ENCODE results near the gene RUNX1. TPM values are rescaled to one million over a fixed set of nuclear protein-coding genes. Genes with fewer than 3 reads are reported as not detected.

Gene RUNX1
- total RNA-seq, 1 donor from 2014 or later = 23.9 TPM

DNA sequence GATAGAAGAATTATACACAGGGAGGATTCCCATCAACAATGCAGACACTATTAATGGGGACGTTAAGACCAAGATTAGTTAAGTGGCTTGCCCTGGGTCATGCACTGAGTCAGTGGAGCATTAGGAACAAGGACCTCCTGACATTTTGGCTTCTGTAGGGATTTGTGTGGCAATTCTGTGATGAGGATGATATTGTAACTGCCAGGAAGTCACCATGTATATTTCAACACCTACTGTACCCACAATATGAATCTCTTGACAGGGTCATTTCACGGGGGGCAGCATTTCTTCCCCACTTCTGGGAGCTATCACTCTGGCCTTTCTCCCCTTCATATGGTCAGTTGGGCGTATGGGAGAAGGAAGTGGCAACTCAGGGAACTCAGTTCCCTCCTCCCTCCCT is 134.9 kb downstream of the RUNX1 start:
- no peaks in the 10 kb centered on the region for H3K36me3 Mint-ChIP-seq (ENCODE audit: unreplicated experiment)
- H3K9me3 Mint-ChIP-seq (ENCODE audit: unreplicated experiment) = no peaks in the 10 kb centered on the region
- peaks cover 2% of the 10 kb centered on the region for H3K27me3 Mint-ChIP-seq (ENCODE audit: unreplicated experiment)
- H3K4me3 Mint-ChIP-seq (ENCODE audit: unreplicated experiment) = no peak overlapping the region
- DNase-seq (ENCODE audit: extremely low spot score, unreplicated experiment) = no peak
- TF ChIP-seq, protein P1, sequence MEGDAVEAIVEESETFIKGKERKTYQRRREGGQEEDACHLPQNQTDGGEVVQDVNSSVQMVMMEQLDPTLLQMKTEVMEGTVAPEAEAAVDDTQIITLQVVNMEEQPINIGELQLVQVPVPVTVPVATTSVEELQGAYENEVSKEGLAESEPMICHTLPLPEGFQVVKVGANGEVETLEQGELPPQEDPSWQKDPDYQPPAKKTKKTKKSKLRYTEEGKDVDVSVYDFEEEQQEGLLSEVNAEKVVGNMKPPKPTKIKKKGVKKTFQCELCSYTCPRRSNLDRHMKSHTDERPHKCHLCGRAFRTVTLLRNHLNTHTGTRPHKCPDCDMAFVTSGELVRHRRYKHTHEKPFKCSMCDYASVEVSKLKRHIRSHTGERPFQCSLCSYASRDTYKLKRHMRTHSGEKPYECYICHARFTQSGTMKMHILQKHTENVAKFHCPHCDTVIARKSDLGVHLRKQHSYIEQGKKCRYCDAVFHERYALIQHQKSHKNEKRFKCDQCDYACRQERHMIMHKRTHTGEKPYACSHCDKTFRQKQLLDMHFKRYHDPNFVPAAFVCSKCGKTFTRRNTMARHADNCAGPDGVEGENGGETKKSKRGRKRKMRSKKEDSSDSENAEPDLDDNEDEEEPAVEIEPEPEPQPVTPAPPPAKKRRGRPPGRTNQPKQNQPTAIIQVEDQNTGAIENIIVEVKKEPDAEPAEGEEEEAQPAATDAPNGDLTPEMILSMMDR (IDR thresholded peaks at IDR 0.05) = no peak
- peaks cover 26% of the 10 kb centered on the region for H3K4me1 Mint-ChIP-seq (ENCODE audit: unreplicated experiment)
- H3K27ac Mint-ChIP-seq (ENCODE audit: unreplicated experiment) = no peak overlapping the region

DNA sequence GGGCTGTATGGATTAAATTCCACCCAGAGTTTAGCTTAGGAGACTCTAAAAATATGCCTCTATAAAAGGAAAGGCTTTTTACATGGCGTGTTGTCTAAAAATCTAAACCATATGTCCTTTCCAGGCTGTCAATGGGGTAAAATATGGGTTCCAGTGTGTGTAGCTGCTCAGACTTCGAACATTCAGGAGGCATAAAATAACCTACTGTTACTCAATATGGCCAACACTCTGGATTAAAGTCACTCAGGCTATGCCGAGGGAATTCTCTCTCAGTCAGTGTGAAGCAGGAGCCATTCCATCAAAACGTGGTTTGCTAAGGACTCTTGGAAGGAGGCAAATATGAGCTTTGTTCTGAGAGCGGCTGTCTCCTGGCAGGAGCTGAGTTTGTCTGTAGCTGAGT is 135.3 kb downstream of the RUNX1 start:
- peaks cover 2% of the 10 kb centered on the region for H3K27me3 Mint-ChIP-seq (ENCODE audit: unreplicated experiment)
- H3K4me1 Mint-ChIP-seq (ENCODE audit: unreplicated experiment) = peaks cover 26% of the 10 kb centered on the region
- no peak overlapping the region for H3K4me3 Mint-ChIP-seq (ENCODE audit: unreplicated experiment)
- no peaks in the 10 kb centered on the region for H3K36me3 Mint-ChIP-seq (ENCODE audit: unreplicated experiment)
- H3K9me3 Mint-ChIP-seq (ENCODE audit: unreplicated experiment) = no peaks in the 10 kb centered on the region
- no peak for DNase-seq (ENCODE audit: extremely low spot score, unreplicated experiment)
- H3K27ac Mint-ChIP-seq (ENCODE audit: unreplicated experiment) = no peak overlapping the region
- TF ChIP-seq, protein P1 (IDR thresholded peaks at IDR 0.05) = no peak

DNA sequence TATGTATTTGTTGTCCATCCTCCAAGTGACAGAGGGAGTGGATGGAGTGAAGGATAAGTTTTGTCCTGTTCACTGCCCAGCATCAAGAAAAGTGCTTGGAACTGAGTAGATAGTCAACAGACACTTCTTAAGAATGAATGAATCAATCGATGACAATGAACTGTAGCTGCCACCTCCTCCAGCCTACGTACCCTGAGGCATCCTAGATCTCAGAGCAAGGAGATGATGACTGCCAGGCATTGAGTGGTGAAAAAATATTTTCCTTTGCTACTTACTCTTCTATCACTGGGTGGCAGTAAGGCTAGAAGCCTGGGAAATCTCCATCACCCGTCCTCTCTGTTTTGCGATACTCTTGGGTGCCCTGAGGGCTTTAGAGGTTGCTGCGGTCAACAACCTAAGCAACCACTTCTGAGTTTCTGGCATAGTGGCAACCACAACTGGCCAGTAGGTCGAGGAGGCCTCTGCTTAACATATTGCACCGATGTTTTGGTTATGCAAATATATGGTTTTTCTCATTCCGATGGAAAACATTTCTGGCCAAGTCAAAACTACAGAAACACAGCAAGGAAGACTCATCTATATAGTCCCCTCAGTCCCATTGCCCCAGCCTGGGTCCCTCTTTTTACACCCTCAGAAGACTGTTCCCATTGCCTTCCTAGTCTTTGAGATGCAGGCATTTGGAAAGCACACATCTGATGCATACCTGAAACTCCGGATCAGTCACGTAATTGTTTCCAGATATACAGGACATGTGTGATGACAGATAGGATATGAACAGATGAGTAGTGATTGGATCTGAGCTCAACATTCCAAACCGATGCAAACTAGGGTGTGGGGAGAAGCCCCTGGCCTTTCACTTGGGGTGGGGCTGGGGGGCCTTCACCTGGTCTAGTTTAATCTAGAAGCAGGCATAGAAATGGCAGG is 136.8 kb downstream of the RUNX1 start:
- Mint-ChIP-seq H3K9me3 (ENCODE audit: unreplicated experiment) (no peaks in the 10 kb centered on the region), H3K4me1 (ENCODE audit: unreplicated experiment) (peaks cover 26% of the 10 kb centered on the region), H3K36me3 (ENCODE audit: unreplicated experiment) (no peaks in the 10 kb centered on the region), H3K27me3 (ENCODE audit: unreplicated experiment) (peaks cover 2% of the 10 kb centered on the region), H3K4me3 (ENCODE audit: unreplicated experiment) (no peak overlapping the region), H3K27ac (ENCODE audit: unreplicated experiment) (no peak overlapping the region)
- DNase-seq (ENCODE audit: extremely low spot score, unreplicated experiment) = no peak
- TF ChIP-seq, protein P1 (IDR thresholded peaks at IDR 0.05) = peak; percentile 49

DNA sequence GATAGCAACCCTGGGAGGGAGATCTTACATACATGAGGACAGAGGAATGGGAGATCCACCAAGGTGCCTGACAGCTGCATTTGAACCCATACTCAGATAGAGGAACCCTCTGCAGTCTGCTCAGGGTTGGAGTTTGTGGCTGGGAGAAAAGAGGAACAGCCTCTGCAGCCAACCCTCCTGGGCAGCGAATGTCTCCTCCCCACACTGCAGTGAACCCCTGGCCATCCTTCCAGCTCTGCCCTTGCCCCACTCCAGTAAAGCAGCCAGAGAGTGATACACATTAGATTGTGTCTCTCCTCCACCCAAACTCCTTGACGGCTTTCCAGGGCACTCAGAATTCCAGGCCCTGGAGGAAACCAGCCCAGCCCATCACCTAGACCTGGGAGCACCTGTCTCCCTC is 137.7 kb downstream of the RUNX1 start:
- DNase-seq (ENCODE audit: extremely low spot score, unreplicated experiment) = no peak
- Mint-ChIP-seq H3K4me1 (ENCODE audit: unreplicated experiment) (peaks cover 24% of the 10 kb centered on the region), H3K36me3 (ENCODE audit: unreplicated experiment) (no peaks in the 10 kb centered on the region), H3K4me3 (ENCODE audit: unreplicated experiment) (no peak overlapping the region), H3K27me3 (ENCODE audit: unreplicated experiment) (peaks cover 2% of the 10 kb centered on the region), H3K9me3 (ENCODE audit: unreplicated experiment) (no peaks in the 10 kb centered on the region), H3K27ac (ENCODE audit: unreplicated experiment) (no peak overlapping the region)
- TF ChIP-seq, protein P1 (IDR thresholded peaks at IDR 0.05) = no peak

DNA sequence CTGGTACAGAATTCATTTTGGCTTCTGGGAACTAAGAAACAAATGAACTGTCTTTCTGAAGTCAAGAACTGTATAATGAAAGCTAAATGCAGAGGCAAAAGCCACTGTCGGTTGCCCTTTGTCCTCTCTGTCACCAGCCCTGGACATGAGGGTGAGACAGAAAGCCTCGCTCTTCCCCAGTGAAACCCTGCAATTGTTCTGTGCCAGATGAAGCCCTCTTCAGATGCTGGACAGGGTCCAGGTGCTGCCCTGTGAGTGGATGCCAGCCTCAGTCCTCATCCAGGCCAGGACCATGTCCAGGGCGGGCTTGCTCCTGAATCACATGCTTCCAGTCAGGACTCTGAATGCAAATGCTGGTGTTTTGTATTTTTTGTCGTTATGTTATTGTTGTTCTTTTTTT is 138.7 kb downstream of the RUNX1 start:
- H3K4me1 Mint-ChIP-seq (ENCODE audit: unreplicated experiment) = peaks cover 14% of the 10 kb centered on the region
- TF ChIP-seq, protein P1 (IDR thresholded peaks at IDR 0.05) = no peak

More for the DNA sequence above, 138.7 kb downstream of the RUNX1 start:
- Mint-ChIP-seq H3K27ac (ENCODE audit: unreplicated experiment) (no peak overlapping the region), H3K36me3 (ENCODE audit: unreplicated experiment) (no peaks in the 10 kb centered on the region), H3K27me3 (ENCODE audit: unreplicated experiment) (peaks cover 3% of the 10 kb centered on the region), H3K9me3 (ENCODE audit: unreplicated experiment) (no peaks in the 10 kb centered on the region), H3K4me3 (ENCODE audit: unreplicated experiment) (no peak overlapping the region)
- DNase-seq (ENCODE audit: extremely low spot score, unreplicated experiment) = no peak

Data from osteocyte (in vitro differentiated cells).